K562 (cell line): ENCODE measurements around the gene C2CD4B. TPM values are rescaled to one million over a fixed set of nuclear protein-coding genes. Genes with fewer than 3 reads are reported as not detected.

Source experiments
- ATAC-seq: fragments of 200-7000 bp; cut with Tn5 transposase; 3 replicates; pipeline ENCODE4 v1.9.1; 2020; ENCODE audit warnings: moderate library complexity
- BruUV-seq: library from RNA; stranded (reverse); fragments of 400-500 nt; replicated peaks from 2 replicates; lab custom pipeline; 2021; lab: Mats Ljungman, UMichigan
- CTCF ChIA-PET: fragments of 300-600 bp; formaldehyde crosslinking; extraction: SDS; loops from one replicate; lab custom pipeline; 2021; ENCODE audit warnings: low intra/inter-chr PET ratio; lab: Yijun Ruan, JAX
- POLR2A ChIA-PET: fragments of 300-600, 350-650 bp; sonication (Branson Sonifier 250); formaldehyde crosslinking; extraction: SDS; loops from one replicate; lab custom pipeline; 2021; ENCODE audit warnings: antibody characterized with exemption, inconsistent platforms; lab: Yijun Ruan, JAX
- DNase-seq, 4 experiments: peaks; one replicate each; pipeline versions ENCODE4 v3.0.0 to v3.0.0-alpha.2; 2011 to 2018; ENCODE audit warnings: low spot score in 3 of 4, mixed read lengths in 3 of 4; ENCODE audit errors: extremely low read depth in 1 of 4
- FAIRE-seq: peaks from 2 replicates; lab custom pipeline; 2011; peaks lifted over from hg19 to GRCh38; lab: Jason Lieb, UNC
- H2AFZ ChIP-seq: 2 replicates; pipeline ENCODE4 v1.6.0; 2011; ENCODE audit warnings: low read depth, low read length, control low read depth, inconsistent platforms
- H3K27ac ChIP-seq: fragments of 200-600 bp; 3 replicates; pipeline ENCODE4 v1.8.0; 2011; ENCODE audit warnings: low read depth, mild to moderate bottlenecking, control low read depth, inconsistent platforms, low read length, moderate library complexity, mixed read lengths; ENCODE audit errors: extremely low read depth
- H3K27me3 ChIP-seq, 2 experiments: fragments of 300-600 bp in 1 of 2; 2 replicates in 1 of 2; 3 replicates in 1 of 2; pipeline versions ENCODE4 v1.6.0 to v1.8.0; 2011; ENCODE audit warnings: inconsistent platforms in 2 of 2, low read length in 2 of 2, mild to moderate bottlenecking in 1 of 2, mixed read lengths in 1 of 2, moderate library complexity in 1 of 2; ENCODE audit not compliant: control insufficient read depth in 2 of 2, insufficient read depth in 2 of 2
- H3K36me3 ChIP-seq: fragments of 300-600 bp; 3 replicates; pipeline ENCODE4 v1.8.0; 2011; ENCODE audit warnings: mild to moderate bottlenecking, low read length, inconsistent platforms; ENCODE audit not compliant: control insufficient read depth, insufficient read depth
- H3K4me1 ChIP-seq, 2 experiments: fragments of 200-600 bp in 1 of 2; replicated peaks in 1 of 2; 2 replicates in 1 of 2; 3 replicates in 1 of 2; pipeline versions ENCODE4 v1.5.1 to v1.8.0; 2011; ENCODE audit warnings: inconsistent platforms in 2 of 2, low read length in 2 of 2, mild to moderate bottlenecking in 1 of 2, mixed read lengths in 1 of 2, moderate library complexity in 1 of 2; ENCODE audit not compliant: control insufficient read depth in 2 of 2, insufficient read depth in 2 of 2
- H3K4me2 ChIP-seq: 2 replicates; pipeline ENCODE4 v1.6.1; 2011; ENCODE audit warnings: low read length, control low read depth, inconsistent platforms, mixed read lengths; ENCODE audit not compliant: insufficient read depth
- H3K4me3 ChIP-seq: fragments of 200-600 bp; sonication (generic), shearing (Covaris generic); 2 replicates; pipeline ENCODE4 v1.5.1; 2016; ENCODE audit warnings: control low read depth, inconsistent platforms
- H3K79me2 ChIP-seq: fragments of 200-600 bp; 3 replicates; pipeline ENCODE4 v1.8.0; 2011; ENCODE audit warnings: low read length, inconsistent platforms; ENCODE audit not compliant: control insufficient read depth, insufficient read depth
- H3K9ac ChIP-seq, 2 experiments: 2 replicates each; pipeline versions ENCODE4 v1.6.0 to v1.6.1; 2011; ENCODE audit warnings: low read depth in 2 of 2, low read length in 2 of 2, control low read depth in 1 of 2, inconsistent platforms in 1 of 2, mild to moderate bottlenecking in 1 of 2, mixed read lengths in 1 of 2; ENCODE audit not compliant: insufficient read depth in 1 of 2
- H3K9me1 ChIP-seq: one replicate; pipeline ENCODE4 v1.6.0; 2011; ENCODE audit warnings: inconsistent platforms, mild to moderate bottlenecking, low read length, moderate library complexity; ENCODE audit not compliant: control insufficient read depth, insufficient read depth
- H3K9me3 ChIP-seq: replicated peaks from 2 replicates; pipeline ENCODE4 v1.5.1; 2011; ENCODE audit warnings: low read depth, low read length, inconsistent platforms; ENCODE audit not compliant: control insufficient read depth, insufficient read depth
- H4K20me1 ChIP-seq: replicated peaks from 2 replicates; pipeline ENCODE4 v1.6.1; 2011; ENCODE audit warnings: low read length, inconsistent platforms, mixed read lengths; ENCODE audit not compliant: control insufficient read depth, insufficient read depth
- ARID2 ChIP-seq: fragments of 450-650 bp; IDR thresholded peaks from 2 replicates; pipeline ENCODE4 v1.6.1; 2017; ENCODE audit warnings: antibody characterized with exemption, mild to moderate bottlenecking
- ATF7 ChIP-seq: fragments of 450-650 bp; IDR thresholded peaks from 2 replicates; pipeline ENCODE4 v1.7.1; 2014; ENCODE audit warnings: mild to moderate bottlenecking, moderate library complexity
- CXXC5 ChIP-seq: fragments of 250-450 bp; sonication (Bioruptor Pico); IDR thresholded peaks from 2 replicates; pipeline ENCODE4 v1.8.0; 2022; ENCODE audit warnings: inconsistent platforms, mild to moderate bottlenecking, moderate library complexity
- EHMT2 ChIP-seq: fragments of 450-650 bp; IDR thresholded peaks from 2 replicates; pipeline ENCODE4 v1.6.1; 2018; ENCODE audit warnings: antibody characterized with exemption
- FOXJ2 ChIP-seq: fragments of 200-800 bp; sonication (Bioruptor generic); IDR thresholded peaks from 2 replicates; pipeline ENCODE4 v1.6.1; 2016; ENCODE audit warnings: missing genetic modification characterization, missing compliant biosample characterization
- GTF2B ChIP-seq: IDR thresholded peaks from 2 replicates; pipeline ENCODE4 v1.6.1; 2011; ENCODE audit not compliant: insufficient read length; ENCODE audit errors: extremely low read depth
- KLF1 ChIP-seq: fragments of 450-650 bp; IDR thresholded peaks from 2 replicates; pipeline ENCODE4 v1.6.1; 2016; ENCODE audit warnings: missing genetic modification characterization, missing compliant biosample characterization
- LEF1 ChIP-seq: fragments of 450-650 bp; IDR thresholded peaks from 2 replicates; pipeline ENCODE4 v1.6.1; 2016; ENCODE audit warnings: mild to moderate bottlenecking
- MBD1 ChIP-seq: fragments of 250-450 bp; sonication (Bioruptor Pico); IDR thresholded peaks from 2 replicates; pipeline ENCODE4 v1.8.0; 2022; ENCODE audit warnings: inconsistent platforms
- RAD51 ChIP-seq: fragments of 450-650 bp; IDR thresholded peaks from 2 replicates; pipeline ENCODE4 v1.7.1; 2016; ENCODE audit warnings: low read depth, mild to moderate bottlenecking, borderline replicate concordance
- ZFP30 ChIP-seq: fragments of 250-450 bp; sonication (Bioruptor Pico); IDR thresholded peaks from 2 replicates; pipeline ENCODE4 v1.8.0; 2022; ENCODE audit warnings: moderate library complexity, mild to moderate bottlenecking, inconsistent platforms, borderline replicate concordance
- ZHX1 ChIP-seq: fragments of 150-350 bp; conservative IDR thresholded peaks from 2 replicates; pipeline ENCODE4 v1.6.1; 2014; ENCODE audit warnings: low read length
- ZNF174 ChIP-seq: fragments of 250-450 bp; sonication (Bioruptor Pico); IDR thresholded peaks from 2 replicates; pipeline ENCODE4 v1.4.0; 2020; ENCODE audit warnings: mild to moderate bottlenecking
- ZNF274 ChIP-seq: IDR thresholded peaks from 2 replicates; pipeline ENCODE4 v1.6.1; 2011; ENCODE audit warnings: low read depth, mild to moderate bottlenecking, low read length, moderate library complexity, borderline replicate concordance
- ZNF696 ChIP-seq: fragments of 250-450 bp; sonication (Bioruptor Pico); conservative IDR thresholded peaks from 2 replicates; pipeline ENCODE4 v1.4.0; 2020; ENCODE audit warnings: mild to moderate bottlenecking, moderate library complexity
- WGBS: fragments of 100-300 bp; shearing (Covaris generic); methylation state at CpG from one replicate; pipeline ENCODE4 v1.1.6; 2016; ENCODE audit warnings: low coverage, mixed read lengths; ENCODE audit not compliant: insufficient coverage; ENCODE audit errors: missing lambda C conversion rate; 5-methylcytosine and 5-hydroxymethylcytosine counted together
- in situ Hi-C: fragments of 300-500 bp; cut with MboI; formaldehyde crosslinking; loops from 4 replicates; pipeline ENCODE4 v1.15.0; 2018; ENCODE audit warnings: inconsistent platforms, mixed read lengths
- intact Hi-C: fragments of 100-400 bp; cut with micrococcal nuclease; formaldehyde crosslinking; loops from 2 replicates; pipeline ENCODE4 v1.14.2; 2022
- polyA plus RNA-seq, 8 experiments: library from polyadenylated mRNA; depleted of rRNA in 4 of 8; stranded (reverse) in 5 of 8; unstranded in 3 of 8; fragments of >200 nt; fragmentation: Nextera tagmentation in 2 of 8; fragmentation: Illumina TruSeq in 1 of 8; extraction: Ambion mirVana in 2 of 8; extraction: Trizol in 1 of 8; gene quantifications; 2 replicates each; pipeline versions ENCODE4 v1.2.1 to v1.2.3, GENCODE V29; 2011 to 2014; ENCODE audit warnings: inconsistent platforms in 1 of 8, missing spikeins in 1 of 8
- total RNA-seq, 7 experiments: library from RNA; depleted of rRNA in 6 of 7; stranded (reverse); fragments of >200 nt in 6 of 7; fragmentation: Illumina TruSeq in 2 of 7; extraction: Trizol in 2 of 7; gene quantifications; 2 replicates each; pipeline versions ENCODE4 v1.2.1 to v1.2.3, GENCODE V29; 2011 to 2021; ENCODE audit warnings: low replicate concordance in 1 of 7

C2CD4B gene
- total and polyA plus RNA-seq, 9 of the 15 experiments (the other 6 are each of a cell fraction or from before 2014, with no cell fraction given), result 0.11 TPM; not detected in 8

- in situ Hi-C loops (no loop called here), intact Hi-C loops (no loop called here)
- DNase-seq, result no peak
- Histone ChIP-seq H3K9me1 (no peaks in the 10 kb centered on the region), H3K79me2 (no peaks in the 10 kb centered on the region), H3K9me3 (no peaks in the 10 kb centered on the region), H3K4me2 (no peak overlapping the region), H3K4me3 (no peak overlapping the region), H3K36me3 (no peaks in the 10 kb centered on the region), H4K20me1 (no peaks in the 10 kb centered on the region), H2AFZ (no peak overlapping the region), H3K27me3 (peaks cover 7 to 9% of the 10 kb centered on the region in 2 experiments), H3K4me1 (no peaks in the 10 kb centered on the region), H3K9ac (no peak overlapping the region), H3K27ac (no peak overlapping the region)
- WGBS, result 1% methylated on average over 7 of the region's 7 CpGs
- TF ChIP-seq ZNF174 (CRISPR knock-in tag) (no peak), ZFP30 (CRISPR knock-in tag) (no peak), RAD51 (no peak), ZNF274 (no peak), FOXJ2 (tag) (no peak), ARID2 (no peak), ZNF696 (CRISPR knock-in tag) (no peak), MBD1 (CRISPR knock-in tag) (no peak), GTF2B (no peak), LEF1 (no peak), ZHX1 (no peak), KLF1 (tag) (no peak), EHMT2 (no peak), CXXC5 (no peak), ATF7 (no peak)
- BruUV-seq, result no TSS peak
- ChIA-PET POLR2A (interaction anchor here (0.7 kb wide), 1 partner anchor 77 kb away, joined by 3 read pairs; no protein-coding TSS in a partner anchor), CTCF (no interaction called here)
- no peak for ATAC-seq
- no peak for FAIRE-seq
Measured at GRCh38 chr15:62171882-62172281, 6.8 kb upstream of the C2CD4B start.
